Measurements from ENCODE around the gene EPO.
"Not testable (repeated sequence)": the region's sequence is repeated elsewhere in the genome, so short reads cannot be mapped to it uniquely, and the experiment has no call there.

The EPO gene

GRCh38 chr7:100744605-100745004, 24.3 kb downstream of the EPO start:
- DNase-seq, result no peak

- DNase-seq, result no peak
These were observed 24.9 kb downstream of the EPO start for GRCh38 chr7:100745184-100745583.

- DNase-seq, result no peak
These were observed 32.7 kb downstream of the EPO start for GRCh38 chr7:100752994-100753393.

GRCh38 chr7:100753750-100754149, 33.5 kb downstream of the EPO start:
- DNase-seq, result no peak

GRCh38 chr7:100759357-100760171, 39.3 kb downstream of the EPO start:
- DNase-seq, result no peak

GRCh38 chr7:100762841-100763240, 42.6 kb downstream of the EPO start:
- DNase-seq, result not testable (repeated sequence)

- no peak for DNase-seq
These were observed 43.4 kb downstream of the EPO start for GRCh38 chr7:100763556-100764140.

- DNase-seq, result no peak
These were observed 44.6 kb downstream of the EPO start for GRCh38 chr7:100764841-100765240.

GRCh38 chr7:100765250-100765649, 45.0 kb downstream of the EPO start:
- no peak for DNase-seq

GRCh38 chr7:100768784-100769183, 48.5 kb downstream of the EPO start:
- no peak for DNase-seq
